ENCODE data around the gene KCTD21.

The KCTD21 gene

DNA sequence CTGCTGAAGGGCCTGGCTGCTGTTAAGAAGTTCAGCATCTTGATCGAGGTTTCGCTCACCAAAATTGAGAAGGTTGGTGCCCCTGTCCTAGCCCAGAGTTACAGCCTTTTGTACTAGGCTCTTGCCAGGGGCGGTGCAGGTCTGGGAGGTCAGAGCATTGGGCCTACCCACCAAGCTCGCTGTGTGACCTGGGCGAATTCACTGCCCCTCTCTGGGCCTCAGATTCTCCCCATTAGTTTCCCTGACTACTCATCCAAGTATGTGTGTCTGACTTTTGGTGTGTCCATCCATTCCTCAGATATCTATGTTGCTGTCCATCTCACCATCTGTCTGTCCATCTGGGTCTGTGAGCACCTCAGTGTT, 11.2 kb upstream of the KCTD21 start:
- Histone ChIP-seq H3K9ac (ENCODE audit: low read depth, low read length) (no peak overlapping the region), H3K36me3 (ENCODE audit: insufficient read depth, low read length) (no peaks in the 10 kb centered on the region), H3K4me1 (ENCODE audit: insufficient read depth, low read length) (no peaks in the 10 kb centered on the region), H3K9me3 (ENCODE audit: control insufficient read depth, insufficient read depth, low read length) (no peaks in the 10 kb centered on the region)

DNA sequence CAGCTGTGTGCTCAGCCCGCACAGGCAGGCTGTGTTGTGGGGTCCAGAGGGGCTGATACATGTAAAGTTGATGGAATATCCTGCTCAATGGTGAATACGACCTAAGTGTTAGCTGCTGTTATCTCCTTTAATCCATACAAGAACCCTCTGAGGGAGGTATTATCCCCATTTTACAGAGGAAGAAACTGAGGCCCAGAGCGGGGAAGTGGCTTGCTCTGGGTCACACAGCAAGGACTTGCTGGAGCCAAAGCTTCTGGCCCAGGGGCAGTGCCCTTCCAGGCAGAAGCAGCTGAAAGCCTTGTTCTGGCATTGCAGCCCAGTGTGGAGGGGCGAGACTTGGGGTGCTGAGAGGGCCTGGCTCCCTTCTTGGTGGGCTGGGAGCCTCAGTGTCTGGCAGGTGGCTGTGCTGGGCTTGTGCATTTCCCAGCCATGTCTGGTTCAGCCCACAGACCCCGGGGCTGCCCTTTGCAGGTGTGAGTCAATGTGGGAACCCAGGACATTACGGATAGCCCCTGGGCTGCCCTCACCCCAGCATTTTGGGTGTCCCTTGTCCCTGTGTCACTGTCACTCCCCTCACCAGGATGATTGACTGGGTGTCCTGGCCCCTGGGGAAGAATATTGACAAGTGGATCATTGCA, 10.7 kb upstream of the KCTD21 start:
- H3K9ac ChIP-seq (ENCODE audit: low read depth, low read length), result no peak overlapping the region
- no peaks in the 10 kb centered on the region for H3K9me3 ChIP-seq (ENCODE audit: control insufficient read depth, insufficient read depth, low read length)
- H3K36me3 ChIP-seq (ENCODE audit: insufficient read depth, low read length), result no peaks in the 10 kb centered on the region
- H3K4me1 ChIP-seq (ENCODE audit: insufficient read depth, low read length), result no peaks in the 10 kb centered on the region; the same call in 1 of the 2 replicates

DNA sequence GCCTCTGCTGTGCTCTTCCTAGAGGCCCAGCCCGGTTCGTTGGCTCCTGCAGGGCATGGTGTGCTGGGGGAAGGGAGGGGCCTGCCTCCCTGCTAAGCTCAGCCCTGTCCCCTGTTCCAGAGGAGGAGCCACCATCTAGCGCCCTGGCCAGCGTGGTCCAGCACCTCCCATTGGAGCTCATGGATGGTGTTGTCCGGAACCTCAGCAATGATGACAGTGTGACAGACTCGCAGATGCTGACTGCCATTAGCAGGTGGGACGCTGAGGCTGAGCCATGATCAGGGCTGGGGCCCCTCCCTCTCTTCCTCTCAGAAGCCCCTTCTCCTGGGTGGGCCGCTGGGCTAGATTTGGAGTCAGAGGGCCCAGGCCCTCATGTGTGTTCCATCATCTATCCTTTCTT, 9.4 kb upstream of the KCTD21 start:
- H3K9ac ChIP-seq (ENCODE audit: low read depth, low read length), result no peak overlapping the region
- no peaks in the 10 kb centered on the region for H3K36me3 ChIP-seq (ENCODE audit: insufficient read depth, low read length)
- H3K9me3 ChIP-seq (ENCODE audit: control insufficient read depth, insufficient read depth, low read length), result no peaks in the 10 kb centered on the region
- no peaks in the 10 kb centered on the region; the same call in 1 of the 2 replicates for H3K4me1 ChIP-seq (ENCODE audit: insufficient read depth, low read length)

DNA sequence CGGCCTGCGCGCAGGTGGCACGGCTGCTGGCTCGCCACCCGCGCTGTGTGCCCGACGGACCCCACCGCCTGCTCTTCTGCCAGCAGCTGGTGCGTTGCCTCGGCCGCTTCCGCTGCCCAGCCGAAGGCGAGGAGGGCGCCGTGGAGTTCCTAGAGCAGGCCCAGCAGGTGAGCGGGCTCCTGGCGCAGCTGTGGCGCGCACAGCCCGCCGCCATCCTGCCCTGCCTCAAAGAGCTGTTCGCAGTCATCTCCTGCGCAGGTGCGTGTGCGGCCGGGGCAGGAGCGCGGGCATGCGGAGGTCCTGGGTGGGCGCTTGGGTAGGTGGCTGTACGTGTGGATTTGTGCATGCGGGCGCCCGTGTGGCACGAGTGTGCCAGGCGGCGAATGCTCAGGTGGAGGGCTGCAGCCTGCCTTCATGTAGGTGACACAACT, 8.2 kb upstream of the KCTD21 start:
- H3K9ac ChIP-seq (ENCODE audit: low read depth, low read length), result no peak overlapping the region
- H3K9me3 ChIP-seq (ENCODE audit: control insufficient read depth, insufficient read depth, low read length), result no peaks in the 10 kb centered on the region
- H3K36me3 ChIP-seq (ENCODE audit: insufficient read depth, low read length), result no peaks in the 10 kb centered on the region
- H3K4me1 ChIP-seq (ENCODE audit: insufficient read depth, low read length), result no peaks in the 10 kb centered on the region; the same call in 1 of the 2 replicates

DNA sequence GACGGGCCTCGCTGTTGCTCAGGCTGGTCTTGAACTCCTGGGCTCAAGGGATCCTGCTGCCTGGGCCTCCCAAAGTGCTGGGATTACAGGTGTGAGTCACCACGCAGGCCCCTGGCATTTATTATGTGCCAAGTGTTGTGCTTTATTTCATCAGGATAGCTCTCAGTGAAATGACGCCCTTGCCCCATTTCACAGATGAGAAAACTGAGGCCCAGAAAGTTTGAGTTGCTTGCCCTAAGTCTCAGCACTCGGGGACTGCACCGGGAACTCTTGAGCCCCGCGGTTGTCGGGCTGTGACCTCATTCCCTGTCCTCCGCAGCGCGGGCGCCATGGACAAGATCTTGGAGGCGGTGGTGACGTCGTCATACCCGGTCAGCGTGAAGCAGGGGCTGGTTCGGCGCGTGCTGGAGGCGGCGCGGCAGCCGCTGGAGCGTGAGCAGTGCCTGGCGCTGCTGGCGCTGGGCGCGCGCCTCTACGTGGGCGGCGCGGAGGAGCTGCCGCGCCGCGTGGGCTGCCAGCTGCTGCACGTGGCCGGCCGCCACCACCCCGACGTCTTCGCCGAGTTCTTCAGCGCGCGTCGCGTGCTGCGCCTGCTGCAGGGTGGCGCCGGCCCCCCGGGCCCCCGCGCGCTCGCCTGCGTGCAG, 7.6 kb upstream of the KCTD21 start:
- no peaks in the 10 kb centered on the region for H3K9me3 ChIP-seq (ENCODE audit: control insufficient read depth, insufficient read depth, low read length)
- no peaks in the 10 kb centered on the region for H3K36me3 ChIP-seq (ENCODE audit: insufficient read depth, low read length)
- no peaks in the 10 kb centered on the region; the same call in 1 of the 2 replicates for H3K4me1 ChIP-seq (ENCODE audit: insufficient read depth, low read length)
- no peak overlapping the region for H3K9ac ChIP-seq (ENCODE audit: low read depth, low read length)

DNA sequence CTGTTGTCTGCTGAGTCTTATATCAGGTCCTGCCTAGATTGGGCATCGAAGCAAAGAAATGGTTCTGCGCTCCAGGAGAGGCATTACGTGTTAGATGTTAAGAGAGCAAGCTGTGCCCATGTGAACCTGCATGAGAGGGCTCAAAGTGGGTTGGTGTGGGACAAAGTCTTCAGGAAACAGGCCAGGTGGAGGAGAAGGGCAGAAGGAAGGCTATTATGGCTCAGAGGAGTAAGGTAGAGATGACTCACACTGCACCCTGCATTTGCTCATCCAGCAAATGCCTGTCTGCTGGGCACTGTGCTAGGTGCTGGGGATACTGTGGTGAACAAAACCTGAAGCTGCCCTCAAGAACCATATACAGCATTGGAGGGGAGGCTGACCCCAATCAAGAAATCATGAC, 6.1 kb upstream of the KCTD21 start:
- Histone ChIP-seq H3K4me1 (ENCODE audit: insufficient read depth, low read length) (no peaks in the 10 kb centered on the region; the same call in 1 of the 2 replicates), H3K36me3 (ENCODE audit: insufficient read depth, low read length) (no peaks in the 10 kb centered on the region), H3K9ac (ENCODE audit: low read depth, low read length) (no peak overlapping the region), H3K9me3 (ENCODE audit: control insufficient read depth, insufficient read depth, low read length) (no peaks in the 10 kb centered on the region)

DNA sequence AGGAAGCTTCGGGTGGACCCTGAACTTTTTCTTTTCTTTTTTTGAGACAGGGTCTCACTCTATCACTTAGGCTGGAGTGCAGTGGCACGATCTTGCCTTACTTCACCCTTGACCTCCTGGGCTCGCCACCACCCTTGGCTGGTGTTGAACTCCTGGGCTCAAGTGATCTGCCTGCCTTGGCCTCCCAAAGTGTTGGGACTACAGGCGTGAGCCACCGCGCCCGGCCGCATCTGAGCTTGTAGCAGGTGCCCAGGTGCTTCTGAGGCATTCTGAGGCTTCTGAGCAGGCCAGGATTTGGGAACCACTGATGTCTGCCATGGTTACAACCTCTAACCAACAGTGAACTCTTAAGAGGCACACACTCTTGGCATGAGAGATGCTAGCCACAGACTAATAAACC, 5.4 kb upstream of the KCTD21 start:
- H3K9me3 ChIP-seq (ENCODE audit: control insufficient read depth, insufficient read depth, low read length), result no peaks in the 10 kb centered on the region
- no peaks in the 10 kb centered on the region; the same call in 1 of the 2 replicates for H3K4me1 ChIP-seq (ENCODE audit: insufficient read depth, low read length)
- no peak overlapping the region for H3K9ac ChIP-seq (ENCODE audit: low read depth, low read length)

DNA sequence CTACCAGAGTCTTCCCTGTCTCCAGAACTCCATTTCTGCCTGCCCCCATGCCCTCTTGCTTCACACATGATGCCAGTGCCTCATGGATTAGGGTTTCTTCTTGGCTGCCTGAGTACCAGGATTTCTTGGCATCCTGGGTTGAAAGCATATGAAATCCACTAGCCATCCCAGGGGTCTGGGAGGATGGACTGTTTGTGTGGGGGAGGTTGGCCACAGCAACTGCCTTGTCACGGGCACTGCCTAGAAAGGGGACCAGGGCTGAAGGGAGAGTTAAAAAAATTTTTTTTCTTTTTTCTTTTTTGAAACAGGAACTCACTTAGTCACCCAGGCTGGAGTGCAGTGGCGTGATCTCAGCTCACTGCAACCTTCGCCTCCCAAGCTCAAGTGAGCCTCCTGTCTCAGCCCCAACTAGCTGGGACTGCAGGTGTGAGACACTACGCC, 4.5 kb upstream of the KCTD21 start:
- Histone ChIP-seq H3K9ac (ENCODE audit: low read depth, low read length) (no peak overlapping the region), H3K36me3 (ENCODE audit: insufficient read depth, low read length) (no peaks in the 10 kb centered on the region), H3K9me3 (ENCODE audit: control insufficient read depth, insufficient read depth, low read length) (no peaks in the 10 kb centered on the region), H3K4me1 (ENCODE audit: insufficient read depth, low read length) (no peaks in the 10 kb centered on the region; the same call in 1 of the 2 replicates)

More for the DNA sequence above, 5.4 kb upstream of the KCTD21 start:
- no peaks in the 10 kb centered on the region for H3K36me3 ChIP-seq (ENCODE audit: insufficient read depth, low read length)

DNA sequence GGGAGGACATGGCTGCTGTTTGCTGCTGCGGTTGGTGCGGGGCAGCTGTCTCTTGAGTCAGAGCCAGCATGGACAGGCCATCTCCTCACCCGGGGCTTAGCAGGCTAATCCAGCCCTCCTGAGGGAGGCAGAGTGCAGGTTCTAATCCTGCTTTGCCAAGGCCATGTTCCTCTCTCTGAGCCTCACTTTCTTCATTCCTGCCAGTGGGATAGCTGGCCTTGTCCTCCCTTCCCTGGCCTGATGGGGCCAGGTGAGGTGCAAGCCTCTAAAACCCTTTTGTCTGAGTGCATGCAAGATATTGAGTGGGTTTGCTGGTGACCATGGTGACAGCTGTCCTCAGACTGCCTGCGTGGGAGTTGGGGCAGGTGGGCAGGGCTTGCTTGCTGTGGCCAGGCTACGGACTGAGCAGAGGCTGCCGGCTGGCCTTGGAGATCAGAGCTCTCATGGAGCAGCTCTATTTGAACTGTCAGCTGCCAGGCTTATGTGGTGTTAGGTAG, 3.8 kb upstream of the KCTD21 start:
- Histone ChIP-seq H3K9ac (ENCODE audit: low read depth, low read length) (no peak overlapping the region), H3K4me1 (ENCODE audit: insufficient read depth, low read length) (no peaks in the 10 kb centered on the region; the same call in 1 of the 2 replicates), H3K9me3 (ENCODE audit: control insufficient read depth, insufficient read depth, low read length) (no peaks in the 10 kb centered on the region), H3K36me3 (ENCODE audit: insufficient read depth, low read length) (no peaks in the 10 kb centered on the region)

DNA sequence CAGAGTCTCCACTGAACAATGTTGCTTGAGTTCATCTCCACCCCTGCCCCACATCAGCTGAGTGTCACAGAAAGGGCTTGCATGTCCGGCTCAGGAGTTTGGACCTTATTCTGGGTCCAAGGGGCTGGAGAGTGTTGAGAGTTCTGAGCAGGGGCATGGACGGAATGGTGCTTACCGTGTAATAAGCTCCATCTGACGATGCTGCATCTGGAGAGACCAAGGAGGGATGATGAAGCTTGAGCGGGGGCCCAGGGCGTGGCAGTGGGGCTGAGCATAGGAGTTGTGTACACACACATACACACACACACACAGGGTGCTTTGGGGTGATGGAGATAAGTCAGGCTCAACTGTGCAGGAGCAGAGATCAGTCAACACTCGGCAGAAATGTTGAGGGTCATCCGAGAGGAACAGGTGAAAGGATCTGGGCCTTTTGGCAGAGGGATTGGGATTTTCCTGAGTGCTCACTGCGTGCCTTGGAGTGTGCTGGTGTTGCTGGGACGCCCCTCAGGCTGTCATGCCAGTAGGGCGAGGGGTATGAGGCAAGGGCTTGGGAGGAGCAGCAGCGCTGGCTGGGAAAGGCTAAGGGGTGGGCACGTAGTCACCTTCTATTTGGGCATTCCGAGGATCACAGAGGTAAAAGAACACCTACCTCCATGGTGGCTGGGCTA, 2.6 kb upstream of the KCTD21 start:
- no peaks in the 10 kb centered on the region; the same call in 1 of the 2 replicates for H3K4me1 ChIP-seq (ENCODE audit: insufficient read depth, low read length)
- H3K36me3 ChIP-seq (ENCODE audit: insufficient read depth, low read length), result no peaks in the 10 kb centered on the region
- no peak overlapping the region for H3K9ac ChIP-seq (ENCODE audit: low read depth, low read length)
- no peaks in the 10 kb centered on the region for H3K9me3 ChIP-seq (ENCODE audit: control insufficient read depth, insufficient read depth, low read length)

DNA sequence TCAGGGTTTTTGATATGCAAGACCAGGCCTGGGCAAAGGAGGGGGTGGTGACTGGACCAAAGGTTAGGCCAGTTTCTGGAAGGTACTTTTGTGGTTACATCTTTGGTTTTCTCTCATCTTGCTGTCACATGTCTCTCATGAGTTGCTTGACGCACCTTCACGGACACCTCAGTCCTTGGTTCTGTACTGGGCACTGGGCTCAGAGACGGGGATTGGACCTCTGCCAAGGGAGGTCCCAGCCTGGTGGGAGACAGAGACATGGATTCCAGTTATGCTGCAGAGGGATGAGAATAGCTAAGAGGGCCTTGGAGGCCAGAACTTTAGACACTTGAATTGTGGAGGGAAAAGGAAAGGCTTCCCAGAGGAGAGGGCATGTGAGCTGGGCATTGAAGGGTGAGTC, 1.9 kb upstream of the KCTD21 start:
- Histone ChIP-seq H3K36me3 (ENCODE audit: insufficient read depth, low read length) (no peaks in the 10 kb centered on the region), H3K9ac (ENCODE audit: low read depth, low read length) (no peak overlapping the region), H3K9me3 (ENCODE audit: control insufficient read depth, insufficient read depth, low read length) (no peaks in the 10 kb centered on the region), H3K4me1 (ENCODE audit: insufficient read depth, low read length) (no peaks in the 10 kb centered on the region; the same call in 1 of the 2 replicates)

DNA sequence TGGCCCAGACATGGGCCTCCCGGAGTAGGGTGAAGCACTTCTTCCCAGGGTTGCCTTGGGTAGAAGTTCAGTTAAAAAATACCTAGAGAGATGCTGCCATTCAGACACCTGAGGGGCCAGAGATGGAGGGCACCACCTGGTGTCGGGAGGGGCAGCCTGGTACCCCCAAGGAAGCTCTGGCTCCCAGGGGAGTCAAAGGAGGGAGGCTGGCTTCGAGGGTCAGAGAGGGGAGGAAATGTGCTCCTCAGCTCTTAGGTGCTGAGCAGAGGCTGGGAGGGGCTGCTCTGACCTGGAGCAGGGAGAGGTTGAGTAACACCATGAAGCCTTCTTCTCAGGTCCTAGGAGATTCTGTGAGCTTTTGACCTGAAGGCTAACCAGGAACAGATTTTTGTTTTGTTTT, 1.4 kb upstream of the KCTD21 start:
- Histone ChIP-seq H3K9ac (ENCODE audit: low read depth, low read length) (peak overlapping the region; percentile 78; the same call in 1 of the 2 replicates), H3K4me1 (ENCODE audit: insufficient read depth, low read length) (no peaks in the 10 kb centered on the region; the same call in 1 of the 2 replicates), H3K36me3 (ENCODE audit: insufficient read depth, low read length) (no peaks in the 10 kb centered on the region), H3K9me3 (ENCODE audit: control insufficient read depth, insufficient read depth, low read length) (no peaks in the 10 kb centered on the region)

DNA sequence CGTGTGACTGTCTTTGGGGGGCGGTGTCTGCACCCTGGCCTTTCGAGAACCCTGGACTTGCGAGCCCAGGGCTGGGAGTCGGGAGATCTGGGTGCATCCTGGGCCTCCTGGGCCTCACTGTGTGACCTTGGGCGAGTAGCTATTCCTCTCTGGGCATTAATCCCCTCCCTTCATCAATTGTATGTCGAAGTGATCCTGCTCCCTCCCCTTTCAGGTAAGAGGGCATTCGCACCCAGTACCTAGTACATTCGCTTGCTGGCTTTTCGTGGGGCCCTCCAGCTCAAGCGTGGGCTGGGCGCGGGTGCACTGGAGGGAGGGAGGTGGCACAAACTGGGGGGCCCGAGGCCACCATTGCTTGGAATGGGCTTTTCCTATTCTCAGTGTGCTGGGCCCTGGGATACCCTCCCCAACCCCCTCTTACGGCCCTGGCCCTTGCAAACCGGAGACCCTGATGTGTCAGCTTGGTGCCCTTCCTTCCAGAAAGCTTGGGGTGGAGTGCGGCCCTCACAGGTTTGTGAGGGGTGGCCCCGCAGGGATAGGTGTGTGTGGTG, 823 bp upstream of the KCTD21 start:
- H3K9ac ChIP-seq (ENCODE audit: low read depth, low read length), result peak overlapping the region; percentile 78
- no peaks in the 10 kb centered on the region for H3K36me3 ChIP-seq (ENCODE audit: insufficient read depth, low read length)
- no peaks in the 10 kb centered on the region for H3K9me3 ChIP-seq (ENCODE audit: control insufficient read depth, insufficient read depth, low read length)
- H3K4me1 ChIP-seq (ENCODE audit: insufficient read depth, low read length), result no peaks in the 10 kb centered on the region; the same call in 1 of the 2 replicates

Data from ES-I3 (cell line).